DMS 273 (cell line): ENCODE data around the gene ZFYVE28.
"Not testable (repeated sequence)": the region's sequence is repeated elsewhere in the genome, so short reads cannot be mapped to it uniquely, and the experiment has no call there.

Source experiments
- DNase-seq: peaks from one replicate; lab custom pipeline; 2025; ENCODE audit not compliant: unreplicated experiment; lab: John Stamatoyannopoulos, UW

ZFYVE28 gene

DNA sequence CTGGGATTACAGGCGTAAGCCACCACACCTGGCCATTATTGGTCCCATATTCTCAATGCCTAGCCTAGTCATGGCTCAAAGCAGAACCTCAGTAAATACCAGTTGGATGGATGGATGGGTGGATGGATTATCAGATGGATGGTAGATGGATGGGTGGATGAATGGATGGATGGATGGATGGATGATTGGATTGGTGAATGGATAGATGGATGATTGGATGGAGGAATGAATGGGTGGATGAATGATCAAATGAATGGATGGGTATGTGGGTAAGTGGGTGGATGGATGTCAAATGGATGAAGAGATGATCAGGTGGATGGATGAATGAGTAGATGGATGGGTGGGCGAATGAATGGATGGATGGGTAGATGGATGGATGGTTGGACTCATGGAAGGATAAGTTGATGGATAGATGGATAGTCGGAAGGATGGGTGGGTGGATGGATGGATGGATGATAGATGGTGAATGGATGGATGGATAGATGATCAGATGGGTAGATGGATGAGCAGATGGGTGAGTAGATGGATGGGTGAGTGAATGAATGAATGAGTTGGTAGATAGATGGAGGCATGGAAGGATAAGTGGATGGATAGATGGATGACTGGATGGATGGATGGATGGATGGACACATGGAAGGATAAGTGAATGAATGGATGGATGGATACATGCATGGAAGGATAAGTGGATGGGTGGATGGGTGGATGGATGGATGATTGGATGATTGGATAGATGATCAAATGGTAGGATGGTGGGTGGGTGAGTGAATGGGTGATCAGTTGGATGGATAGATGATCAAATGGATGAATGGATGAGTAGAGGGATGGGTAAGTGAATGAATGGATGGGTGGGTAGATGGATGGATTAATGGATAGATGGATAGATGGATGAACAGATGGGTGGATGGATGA, 28.5 kb upstream of the ZFYVE28 start:
- no peak for DNase-seq

DNA sequence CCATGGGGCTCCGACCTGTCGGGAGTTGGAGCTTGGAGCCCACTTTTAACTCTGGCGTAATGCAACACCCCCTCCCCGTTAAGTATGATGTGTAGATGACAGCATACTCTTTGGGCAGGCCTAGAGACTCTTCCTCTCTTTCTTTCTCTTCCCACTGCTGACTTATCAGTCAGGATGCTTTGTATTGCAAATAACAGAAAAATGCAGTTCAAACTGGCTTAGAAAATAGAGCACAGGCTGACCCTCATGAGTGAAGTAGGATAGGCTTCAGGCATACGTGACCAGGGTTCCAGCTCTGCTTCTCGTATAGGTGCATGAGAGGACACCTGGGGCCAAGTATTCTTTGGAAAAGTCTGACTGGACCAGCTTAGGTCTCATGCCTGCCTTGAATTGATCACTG, 27.1 kb upstream of the ZFYVE28 start:
- DNase-seq: no peak

DNA sequence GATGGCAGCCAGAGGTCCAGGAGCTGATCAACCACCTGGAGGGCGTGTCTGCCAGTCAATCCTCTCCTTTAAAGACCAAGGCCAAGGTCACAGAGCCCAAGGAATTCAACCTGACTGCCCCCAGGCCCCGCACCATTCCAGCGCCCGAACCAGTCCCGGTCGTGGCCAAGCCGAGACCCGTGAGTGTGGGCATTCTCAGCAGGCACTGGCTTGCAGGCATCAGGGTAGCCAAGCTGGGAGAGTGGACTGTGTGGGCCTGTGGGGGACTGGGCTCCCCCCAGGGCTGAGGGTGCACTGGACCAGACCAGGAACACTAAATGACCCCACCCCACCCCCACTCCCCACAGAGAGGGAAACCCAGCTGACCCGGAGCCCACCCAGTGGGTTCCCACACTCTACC, 26.7 kb upstream of the ZFYVE28 start:
- no peak for DNase-seq

DNA sequence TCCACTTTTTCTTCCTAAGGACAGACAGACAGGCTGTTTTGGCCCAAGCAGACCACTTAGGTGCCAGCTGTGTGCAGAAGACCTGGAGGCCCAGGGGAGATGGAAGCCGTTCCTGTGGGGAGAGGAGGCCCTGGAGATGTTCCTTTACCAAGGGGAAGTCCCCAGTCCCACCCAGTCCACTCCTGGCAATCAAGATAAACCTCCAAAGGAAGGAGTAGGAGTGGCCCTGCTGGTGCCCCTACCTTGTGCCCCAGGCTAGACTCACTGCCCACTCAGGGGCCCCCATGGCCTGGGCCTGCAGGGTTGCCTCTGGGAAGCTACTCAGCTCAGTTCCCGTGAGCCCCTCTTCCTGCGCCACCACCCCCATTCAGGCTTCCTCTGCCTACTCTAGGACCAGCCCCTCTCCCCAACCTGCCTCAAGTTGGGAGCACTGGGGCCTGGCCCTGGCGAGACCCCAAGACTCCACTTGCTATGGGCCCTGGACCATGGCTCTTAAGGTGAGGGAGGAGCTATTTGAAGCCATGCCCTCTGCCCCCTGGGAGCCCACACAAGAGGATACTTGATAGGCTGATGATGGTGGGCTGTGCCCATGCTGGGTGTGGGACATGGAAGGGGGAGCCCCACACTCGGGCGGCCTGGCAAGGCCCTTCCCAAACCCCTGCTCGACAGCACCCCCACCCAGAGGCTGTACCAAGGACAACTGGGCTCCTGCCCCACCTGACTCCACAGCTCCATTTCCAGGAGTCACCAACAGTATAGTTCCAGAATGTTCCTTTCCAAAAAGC, 25.7 kb upstream of the ZFYVE28 start:
- no peak for DNase-seq

DNA sequence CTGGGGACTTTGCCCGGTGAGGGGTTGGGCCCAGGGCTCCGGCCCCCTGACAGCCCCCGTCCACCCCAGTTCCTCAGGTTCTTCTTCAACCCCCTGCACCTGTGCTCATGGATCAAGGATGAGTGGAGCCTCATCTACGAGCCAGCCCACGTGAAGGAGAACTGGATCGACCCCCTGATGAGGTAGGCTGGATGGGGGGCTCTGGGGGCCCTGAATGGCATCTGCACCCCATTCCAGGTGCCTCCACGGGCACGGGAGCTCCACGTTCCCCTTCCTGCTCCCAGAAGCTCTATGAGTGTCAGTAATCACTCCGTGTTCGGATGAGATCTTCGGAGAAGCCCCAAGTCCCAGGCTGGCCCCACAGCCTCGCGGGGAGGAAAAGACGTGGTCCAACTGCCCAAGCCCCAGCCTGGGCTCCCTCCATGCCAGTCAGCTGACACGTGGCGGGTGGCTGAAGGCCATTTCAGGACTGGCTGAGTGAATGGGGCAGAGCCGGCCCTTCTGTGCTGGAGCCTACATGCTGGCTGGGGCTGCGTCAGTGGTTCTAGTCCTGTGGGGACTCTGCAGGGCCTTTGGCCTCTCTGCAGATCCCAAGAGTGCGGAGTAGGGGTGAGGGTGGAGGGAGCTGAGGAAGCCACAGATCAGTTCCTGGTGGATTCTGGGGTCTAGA, 24.8 kb upstream of the ZFYVE28 start:
- DNase-seq: no peak

DNA sequence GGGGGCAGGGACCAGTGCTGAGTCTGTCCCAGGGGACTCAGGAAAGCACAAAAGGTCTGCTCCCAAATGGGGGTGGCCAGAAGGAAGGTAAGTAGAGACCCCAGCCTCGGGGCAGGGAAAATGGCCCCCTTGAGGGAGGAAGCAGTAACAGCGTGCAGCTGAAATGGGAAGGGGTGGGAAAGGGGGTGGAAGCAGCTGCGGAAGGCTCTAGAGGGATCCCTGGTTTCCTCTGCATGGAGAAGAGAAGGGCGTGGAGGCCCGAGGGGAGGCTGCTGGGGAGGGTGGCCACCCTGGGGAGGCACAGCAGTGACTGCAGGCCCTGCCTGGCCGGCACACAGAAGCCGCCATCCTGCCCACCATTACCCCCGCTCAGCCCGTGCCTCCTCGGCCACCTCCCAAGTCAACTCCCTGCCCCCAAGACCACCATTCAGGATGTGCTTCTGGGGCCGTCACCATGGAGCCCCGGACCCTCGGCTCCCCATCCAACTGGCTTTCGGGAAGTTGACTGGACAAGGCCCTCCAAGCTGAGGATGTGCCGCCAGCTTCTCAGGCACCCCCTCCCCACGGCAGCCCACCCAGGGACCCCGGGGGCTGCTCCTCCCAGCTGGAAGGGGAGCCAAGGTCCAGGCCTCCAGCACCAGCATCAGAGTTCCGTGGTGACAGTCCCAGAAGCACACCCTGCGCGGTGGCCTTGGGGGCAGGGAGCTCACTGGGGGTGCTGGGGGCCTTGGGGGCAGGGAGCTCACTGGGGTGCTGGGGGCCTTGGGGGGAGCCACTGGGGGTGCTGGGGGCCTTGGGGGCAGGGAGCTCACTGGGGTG, 23.9 kb upstream of the ZFYVE28 start:
- DNase-seq: peak; percentile 30

DNA sequence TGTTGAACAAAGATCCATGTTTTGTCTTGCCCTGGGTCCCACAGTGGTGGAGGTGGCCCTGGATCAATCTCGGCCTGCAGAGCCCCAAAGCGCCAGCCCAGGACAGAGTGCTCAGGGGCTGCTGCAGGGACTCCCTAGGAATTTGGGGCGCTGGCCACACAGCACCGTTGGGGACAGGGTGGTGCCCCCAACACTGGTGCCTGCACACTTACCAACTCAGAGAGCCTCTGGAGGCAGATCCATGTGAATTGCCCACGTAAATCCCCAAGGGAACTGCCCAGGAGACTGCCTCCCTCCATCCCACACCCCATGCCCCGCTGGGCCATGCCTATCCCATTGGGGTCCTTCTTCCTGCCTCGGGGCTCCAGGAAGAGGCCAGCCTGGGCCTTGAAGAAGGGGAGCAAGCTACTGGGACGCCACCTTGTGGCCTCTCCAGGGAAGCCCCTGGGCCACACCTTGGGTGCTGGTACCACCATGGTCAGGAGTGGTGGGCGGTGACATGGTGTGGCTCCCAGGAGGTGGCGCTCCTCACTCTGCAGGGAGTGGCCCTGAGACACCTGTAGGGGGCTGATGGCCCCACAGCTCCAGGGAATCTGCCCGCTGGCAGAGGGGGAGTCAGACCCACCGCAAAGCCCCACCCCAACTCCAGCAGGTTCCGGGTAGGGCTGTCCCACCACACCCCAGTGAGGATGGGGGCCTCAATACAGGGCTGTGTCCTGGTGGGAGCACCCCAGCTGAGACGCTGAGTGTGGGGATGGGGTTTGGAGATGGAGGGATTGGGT, 23.1 kb upstream of the ZFYVE28 start:
- DNase-seq: peak; percentile 86

DNA sequence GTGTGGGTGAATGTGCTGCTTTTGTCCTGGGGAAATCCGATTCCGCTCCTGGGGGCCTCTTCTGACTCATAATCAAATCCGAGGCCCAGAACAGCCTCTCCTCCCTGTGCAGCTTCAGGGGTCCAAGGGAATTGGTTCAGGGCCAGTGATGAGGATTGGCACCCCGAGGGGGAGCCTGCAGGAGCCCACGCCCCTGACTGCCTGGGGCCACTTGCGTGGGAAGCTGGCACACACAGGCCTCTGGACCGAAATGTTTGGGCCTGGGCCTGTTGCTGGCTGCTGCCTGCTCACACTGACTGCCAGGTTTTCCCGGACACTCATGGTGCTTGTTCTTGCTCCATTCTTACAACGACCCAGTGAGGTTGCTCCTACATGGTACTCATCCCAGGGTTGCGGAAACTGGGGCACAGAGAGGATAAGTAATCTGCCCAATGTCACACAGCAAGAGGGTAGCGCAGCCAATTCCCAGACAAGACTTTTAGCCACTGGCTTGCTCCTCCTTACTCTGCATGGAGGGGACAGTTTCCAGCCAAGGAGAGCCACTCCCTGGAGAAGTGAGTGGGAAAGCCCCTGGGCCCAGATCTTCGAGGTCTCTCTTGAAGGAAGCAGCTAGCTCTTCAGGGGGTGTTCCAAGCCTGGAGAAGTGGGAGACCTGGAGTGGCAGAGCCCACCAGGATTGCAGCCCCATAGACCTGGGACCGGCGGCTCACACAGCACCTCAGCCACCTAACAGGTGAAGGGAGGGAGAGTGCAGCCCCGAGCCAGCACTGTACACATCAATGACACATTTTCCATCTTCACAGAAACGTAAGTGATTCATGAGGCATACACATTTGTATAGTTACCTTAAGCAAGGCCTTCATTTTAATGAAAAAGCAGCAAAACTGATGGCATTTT, 20.6 kb upstream of the ZFYVE28 start:
- no peak for DNase-seq

DNA sequence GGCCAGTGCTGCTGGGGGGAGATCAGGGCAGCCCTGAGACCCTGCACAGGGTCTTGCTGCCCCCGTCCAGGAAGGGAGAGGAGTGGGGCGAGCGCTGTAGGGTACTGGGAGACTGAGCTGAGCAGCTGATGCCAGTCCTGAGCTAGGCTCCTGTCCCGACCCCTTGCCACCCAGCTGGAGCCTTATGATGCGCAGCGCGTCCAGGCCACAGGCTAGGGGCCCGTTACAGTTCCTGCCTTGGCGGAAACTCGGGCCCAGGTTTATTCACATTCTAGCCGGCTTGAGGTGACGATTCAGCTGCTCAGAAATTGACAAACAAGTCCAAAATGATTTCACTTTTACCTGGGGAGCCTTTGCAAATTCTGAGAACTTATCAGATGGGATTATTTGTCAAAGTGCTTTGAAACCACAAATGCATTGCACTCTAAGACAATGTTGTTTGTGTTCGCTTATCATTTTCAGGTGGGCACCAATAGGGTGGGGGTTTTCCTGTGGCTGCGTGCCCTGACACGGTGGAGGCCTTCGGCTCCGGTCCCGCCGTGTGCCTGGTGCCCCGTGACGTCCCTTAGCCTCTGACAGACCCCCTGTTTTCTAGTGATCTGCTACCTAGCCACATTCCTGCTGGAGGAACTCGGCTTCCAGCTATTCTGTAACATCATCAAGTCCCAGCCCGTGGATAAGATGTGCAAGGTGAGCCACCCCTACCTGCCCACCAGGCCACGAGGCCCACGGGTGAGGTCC, 19.2 kb upstream of the ZFYVE28 start:
- DNase-seq: no peak

DNA sequence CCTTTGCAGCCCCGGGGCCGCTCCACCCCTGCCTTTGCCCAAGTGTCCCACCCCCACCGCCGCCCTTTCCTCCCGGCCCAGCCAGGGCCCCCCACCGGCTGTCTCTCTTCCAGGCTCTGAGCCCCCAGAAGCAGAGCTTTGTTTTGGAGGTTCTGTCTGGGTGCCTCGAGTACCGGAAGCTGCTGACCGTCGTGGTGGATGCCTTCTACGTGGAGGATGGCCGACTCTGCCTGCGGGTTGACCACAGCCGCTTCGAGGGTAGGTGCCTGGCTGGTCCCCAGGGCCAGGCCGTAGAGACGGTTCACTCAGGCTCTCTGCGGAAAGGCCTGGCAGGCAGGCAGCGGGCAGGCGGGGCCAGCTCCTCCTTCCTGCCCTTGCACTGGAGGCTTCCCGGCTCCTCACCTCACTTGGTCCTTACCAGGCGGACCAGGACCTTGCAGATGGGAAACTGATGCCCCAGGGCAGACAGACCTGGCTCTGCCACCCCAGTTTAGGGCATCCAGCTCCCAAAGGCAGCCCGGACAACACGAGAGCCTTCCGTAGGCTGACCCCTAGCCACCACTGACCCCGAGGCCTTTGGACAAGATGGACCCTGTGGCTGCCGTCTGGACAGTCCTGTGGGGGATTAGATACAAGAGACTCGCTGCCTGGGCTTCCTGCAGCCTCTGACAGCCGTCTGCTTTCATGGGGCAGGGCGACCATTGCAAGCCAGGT, 18.5 kb upstream of the ZFYVE28 start:
- DNase-seq: no peak

DNA sequence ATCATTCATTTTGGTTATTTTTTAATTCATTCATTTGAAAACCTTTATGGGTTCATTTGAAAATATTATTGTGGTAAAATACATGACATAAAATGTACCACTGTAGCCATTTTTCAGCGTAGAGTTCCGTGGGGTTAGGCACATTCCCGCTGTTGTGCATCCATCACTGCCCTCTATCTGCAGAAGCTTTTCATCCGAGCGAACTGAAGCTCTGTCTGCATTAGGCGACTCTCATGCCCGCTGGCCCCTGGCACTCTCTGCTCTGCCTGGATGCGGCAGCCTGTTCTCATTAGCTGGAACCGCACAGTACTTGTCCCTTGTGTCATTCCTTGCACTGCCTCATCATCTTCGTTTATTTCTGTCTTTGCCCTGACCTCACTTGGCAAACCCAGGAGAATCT, 17.9 kb upstream of the ZFYVE28 start:
- peak; percentile 53 for DNase-seq

DNA sequence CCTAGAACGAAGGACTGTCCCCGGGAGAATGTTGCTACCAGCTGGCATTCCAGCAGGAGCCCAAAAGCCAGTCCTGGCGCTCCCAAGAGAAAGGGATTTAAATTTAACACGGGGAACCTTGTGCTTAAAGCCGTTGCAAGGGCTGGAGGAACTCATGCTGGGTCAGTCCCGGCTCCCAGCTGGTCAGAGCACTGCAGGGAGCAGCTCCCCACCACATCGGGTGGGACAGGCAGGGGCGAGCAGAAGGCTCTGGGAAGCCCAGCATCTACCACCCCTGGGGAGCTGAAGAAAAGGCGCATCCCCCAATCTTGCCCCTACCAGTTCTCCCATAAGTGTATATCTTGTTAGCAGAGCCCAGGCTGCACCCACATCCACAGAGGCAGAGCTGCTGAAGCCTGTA, 16.0 kb upstream of the ZFYVE28 start:
- DNase-seq: peak; percentile 15

DNA sequence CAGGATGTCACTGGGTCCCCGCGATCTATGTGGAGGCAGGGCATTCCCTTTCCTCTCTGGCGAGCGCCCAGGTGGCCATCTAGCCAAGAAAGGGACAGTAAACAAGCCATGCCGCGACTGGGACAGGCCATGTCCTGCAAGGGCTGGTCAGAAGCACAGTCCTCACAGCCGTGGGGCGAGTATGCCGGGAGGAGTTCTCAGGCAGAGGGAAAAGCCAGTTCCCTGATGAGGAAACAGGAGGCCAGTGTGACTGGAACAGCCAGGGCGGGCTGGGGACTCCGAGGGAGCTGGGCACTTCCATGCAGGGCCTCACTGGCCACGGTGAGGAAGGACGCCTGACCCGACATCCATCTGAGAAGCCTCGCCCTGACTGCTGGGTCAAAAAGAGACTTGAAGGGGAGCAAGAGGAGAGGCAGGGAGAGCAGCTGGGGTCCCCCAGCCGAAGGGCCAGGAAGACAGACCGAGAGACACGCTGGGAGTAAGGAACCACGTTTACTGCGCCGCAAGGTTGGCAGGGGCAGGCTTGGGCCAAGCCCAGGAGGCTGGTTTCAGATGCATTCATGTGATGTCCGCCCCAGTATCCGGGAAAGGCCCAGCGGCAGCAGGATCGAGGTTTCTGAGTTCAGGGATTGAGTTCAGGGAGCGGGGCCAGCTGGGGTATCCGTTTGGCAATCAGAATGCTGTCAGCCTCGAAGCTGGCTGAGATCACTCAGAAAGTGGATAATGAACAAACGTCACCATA, 15.3 kb upstream of the ZFYVE28 start:
- no peak for DNase-seq

DNA sequence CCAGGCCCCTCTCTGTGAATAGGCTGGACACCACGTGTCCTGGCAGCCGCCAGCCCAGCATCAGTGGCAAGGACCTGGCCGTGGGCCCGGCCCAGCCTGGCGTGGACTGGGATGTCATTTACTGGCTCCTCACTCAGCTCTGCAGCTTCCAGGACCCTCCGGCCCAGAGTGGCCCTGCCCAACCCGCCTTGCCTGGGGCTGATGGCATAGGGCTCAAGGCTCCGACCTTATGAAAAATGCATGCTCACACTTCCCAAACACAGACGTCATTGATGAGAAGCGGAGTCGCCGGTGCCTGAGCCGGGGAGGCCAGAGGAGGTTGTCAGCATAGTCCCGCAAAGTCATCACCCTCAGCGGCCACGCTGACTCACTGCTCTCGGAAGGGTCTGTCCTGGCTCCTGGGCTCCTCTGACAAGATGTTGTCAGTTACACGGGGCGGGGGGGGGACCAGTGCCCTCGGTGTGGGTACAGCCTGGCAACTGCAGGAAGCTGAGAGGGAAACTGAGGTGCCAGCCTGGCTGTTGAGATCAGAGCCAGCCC, 14.6 kb upstream of the ZFYVE28 start:
- no peak for DNase-seq

DNA sequence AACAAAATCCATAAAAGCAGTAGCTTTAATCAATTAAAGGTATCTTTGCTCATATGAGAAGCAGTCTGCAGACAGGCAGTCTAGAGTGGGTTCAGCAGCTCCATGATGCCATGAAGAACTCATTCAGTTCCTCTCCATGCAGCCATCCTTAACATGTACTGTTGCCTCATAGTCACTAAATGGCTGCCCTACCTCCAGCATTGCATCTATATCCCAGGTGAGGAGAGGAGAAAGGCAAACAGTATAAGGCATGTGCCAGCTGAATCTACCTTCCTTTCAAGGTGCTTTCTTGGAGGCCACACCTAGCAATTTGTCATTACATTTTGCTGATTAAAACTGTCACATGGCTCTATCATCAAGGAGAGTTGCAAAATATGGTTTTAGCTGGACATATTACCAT, 13.6 kb upstream of the ZFYVE28 start:
- DNase-seq: no peak

DNA sequence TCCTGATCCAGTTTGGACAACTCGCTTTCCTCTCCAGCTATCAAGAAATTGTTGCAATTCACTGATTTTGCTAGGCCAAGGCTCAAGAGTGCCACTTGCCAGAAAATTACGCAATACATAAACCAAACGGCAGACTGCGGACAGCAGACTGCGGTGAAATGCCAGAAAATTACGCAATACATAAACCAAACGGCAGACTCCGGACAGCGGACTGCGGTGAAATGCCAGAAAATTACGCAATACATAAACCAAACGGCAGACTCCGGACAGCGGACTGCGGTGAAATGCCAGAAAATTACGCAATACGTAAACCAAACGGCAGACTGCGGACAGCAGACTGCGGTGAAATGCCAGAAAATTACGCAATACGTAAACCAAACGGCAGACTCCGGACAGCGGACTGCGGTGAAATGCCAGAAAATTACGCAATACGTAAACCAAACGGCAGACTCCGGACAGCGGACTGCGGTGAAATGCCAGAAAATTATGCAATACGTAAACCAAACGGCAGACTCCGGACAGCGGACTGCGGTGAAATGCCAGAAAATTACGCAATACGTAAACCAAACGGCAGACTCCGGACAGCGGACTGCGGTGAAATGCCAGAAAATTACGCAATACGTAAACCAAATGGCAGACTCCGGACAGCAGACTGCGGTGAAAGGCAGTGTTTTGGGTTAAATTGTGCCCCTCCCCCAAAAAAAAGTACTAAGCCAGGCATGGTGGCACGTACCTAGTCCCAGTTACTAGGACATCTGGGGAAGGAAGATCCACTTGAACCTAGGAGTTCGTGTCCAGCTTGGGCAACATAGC, 11.7 kb upstream of the ZFYVE28 start:
- DNase-seq: not testable (repeated sequence)
